NCI-H345 treated with DMSO at 0.1 percent for 48 hours (cell line): ENCODE measurements around the gene GBP6.
"Not testable (repeated sequence)": the region's sequence is repeated elsewhere in the genome, so short reads cannot be mapped to it uniquely, and the experiment has no call there.

ENCODE experiments used
- DNase-seq: peaks from one replicate; lab custom pipeline; 2025; ENCODE audit not compliant: unreplicated experiment; lab: John Stamatoyannopoulos, UW

Gene GBP6, protein sequence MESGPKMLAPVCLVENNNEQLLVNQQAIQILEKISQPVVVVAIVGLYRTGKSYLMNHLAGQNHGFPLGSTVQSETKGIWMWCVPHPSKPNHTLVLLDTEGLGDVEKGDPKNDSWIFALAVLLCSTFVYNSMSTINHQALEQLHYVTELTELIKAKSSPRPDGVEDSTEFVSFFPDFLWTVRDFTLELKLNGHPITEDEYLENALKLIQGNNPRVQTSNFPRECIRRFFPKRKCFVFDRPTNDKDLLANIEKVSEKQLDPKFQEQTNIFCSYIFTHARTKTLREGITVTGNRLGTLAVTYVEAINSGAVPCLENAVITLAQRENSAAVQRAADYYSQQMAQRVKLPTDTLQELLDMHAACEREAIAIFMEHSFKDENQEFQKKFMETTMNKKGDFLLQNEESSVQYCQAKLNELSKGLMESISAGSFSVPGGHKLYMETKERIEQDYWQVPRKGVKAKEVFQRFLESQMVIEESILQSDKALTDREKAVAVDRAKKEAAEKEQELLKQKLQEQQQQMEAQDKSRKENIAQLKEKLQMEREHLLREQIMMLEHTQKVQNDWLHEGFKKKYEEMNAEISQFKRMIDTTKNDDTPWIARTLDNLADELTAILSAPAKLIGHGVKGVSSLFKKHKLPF

DNA sequence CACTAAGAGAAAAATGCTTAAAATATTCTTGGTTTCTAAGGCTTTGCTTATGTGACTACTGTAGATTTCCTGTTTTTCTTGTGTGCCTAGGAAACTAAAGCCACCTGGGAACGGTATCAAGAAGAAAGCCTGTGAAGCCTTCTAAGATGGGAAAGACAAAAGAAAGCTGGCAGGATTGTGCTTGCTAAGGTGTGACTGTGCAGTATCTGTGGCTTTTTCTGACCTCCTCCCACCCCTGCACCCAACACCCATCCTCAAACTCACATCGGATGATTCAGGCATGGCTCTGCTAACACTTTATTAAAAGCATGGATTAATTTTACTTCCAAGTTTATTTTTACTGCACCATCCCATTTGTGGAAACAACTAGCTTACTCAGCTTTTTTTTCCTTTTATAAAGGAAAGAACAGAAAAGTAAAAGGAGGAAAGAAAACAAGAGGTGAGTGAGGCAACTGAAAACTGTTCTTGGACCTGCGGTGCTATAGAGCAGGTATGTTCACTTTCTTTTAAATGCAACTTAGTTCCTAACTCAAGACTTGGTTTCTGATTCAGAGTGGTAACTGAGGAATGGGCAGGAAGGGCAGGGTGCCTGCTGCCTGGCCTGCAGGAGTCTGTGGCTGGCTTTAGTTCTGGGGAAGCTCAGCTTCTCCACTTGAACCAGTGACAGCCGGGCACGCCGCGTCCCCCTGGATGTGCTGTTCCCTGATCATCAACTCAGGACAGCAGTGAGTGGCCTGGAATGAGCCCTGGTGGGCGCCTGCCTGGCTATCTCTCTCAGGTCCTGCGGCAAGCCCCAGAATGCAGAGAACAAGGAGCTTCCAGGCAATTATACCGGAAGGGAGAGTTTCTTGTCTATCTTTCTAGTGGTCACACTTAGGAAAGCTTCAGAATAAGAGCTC is at the start of gene GBP6:
Gene GBP6, plus strand, starts transcription at position 422 of the 899 bp plus-strand sequence. CDS start 4,493 bp downstream, outside the sequence.
- DNase-seq, result no peak

DNA sequence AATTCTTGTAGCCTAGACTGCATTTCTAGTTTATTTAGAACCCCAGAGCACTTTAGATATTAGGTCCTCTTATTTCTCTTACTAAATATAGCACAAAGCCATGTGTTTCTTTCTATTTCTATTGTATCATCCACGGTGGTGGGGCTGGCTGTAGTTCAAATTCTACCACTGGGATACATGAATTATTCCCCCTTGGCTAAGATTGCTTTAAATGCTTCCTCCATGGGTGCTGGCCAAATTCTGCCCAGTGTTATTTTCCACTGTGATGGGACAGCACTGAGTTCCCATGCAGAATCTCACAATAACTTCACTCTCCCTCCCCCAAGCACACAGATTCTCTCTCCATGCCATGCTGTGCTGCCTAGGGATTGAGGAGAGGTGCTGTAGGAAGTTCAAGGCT is 41.5 kb upstream of the GBP6 start:
- no peak for DNase-seq

DNA sequence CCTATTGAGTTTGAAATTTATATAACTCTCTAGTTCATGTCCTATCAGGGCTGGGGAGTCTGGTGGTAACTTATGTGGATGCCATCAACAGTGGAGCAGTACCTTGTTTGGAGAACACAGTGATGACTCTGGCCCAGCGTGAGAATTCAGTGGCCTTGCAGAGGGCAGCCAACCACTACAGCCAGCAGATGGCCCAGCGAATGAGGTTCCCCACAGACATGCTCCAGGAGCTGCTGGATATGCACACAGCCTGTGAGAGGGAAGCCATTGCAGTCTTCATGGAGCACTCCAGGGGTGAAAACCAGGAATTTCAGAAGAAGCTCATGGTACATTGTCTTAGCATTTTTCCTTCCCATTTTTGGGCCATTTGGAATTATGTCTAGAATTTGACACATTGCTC is 32.0 kb upstream of the GBP6 start:
- DNase-seq, result no peak

DNA sequence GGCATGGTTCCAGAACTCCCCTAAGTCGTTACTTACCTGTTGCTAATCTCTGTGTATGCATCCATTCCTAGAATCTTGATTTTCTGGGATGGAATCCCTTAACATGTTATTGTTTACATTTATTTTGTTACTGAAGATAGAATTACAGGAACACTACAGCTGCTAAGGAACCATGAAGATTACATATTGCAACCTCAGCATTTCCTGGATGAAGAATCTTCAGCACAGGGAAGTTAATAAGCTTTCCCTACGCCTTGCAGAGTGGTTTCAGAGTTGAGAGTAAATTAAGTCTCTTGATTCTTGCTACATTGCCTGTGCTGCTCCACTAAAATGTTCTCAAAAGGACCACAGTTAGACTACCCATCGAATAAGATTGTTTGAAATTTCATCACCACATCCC is 31.4 kb upstream of the GBP6 start:
- no peak for DNase-seq

DNA sequence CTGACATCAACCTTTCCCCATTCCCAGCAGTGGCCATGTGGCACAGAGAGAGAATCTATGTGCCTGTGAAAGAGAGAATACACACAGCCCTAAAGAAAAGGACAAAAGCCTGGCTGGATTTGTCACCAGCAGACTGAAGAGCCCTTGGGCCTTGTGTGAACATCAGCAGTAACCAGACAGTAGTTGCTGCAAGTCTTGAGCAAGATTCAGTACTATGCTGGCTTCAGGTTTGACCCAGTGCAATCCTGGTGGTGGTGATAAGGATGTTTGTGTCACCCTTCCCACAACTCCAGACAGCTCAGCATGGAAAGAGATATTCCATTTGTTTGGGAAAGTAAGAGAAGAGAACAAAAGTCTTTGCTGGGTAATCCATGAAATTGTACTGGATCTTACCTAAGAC is 28.4 kb upstream of the GBP6 start:
- DNase-seq, result no peak

DNA sequence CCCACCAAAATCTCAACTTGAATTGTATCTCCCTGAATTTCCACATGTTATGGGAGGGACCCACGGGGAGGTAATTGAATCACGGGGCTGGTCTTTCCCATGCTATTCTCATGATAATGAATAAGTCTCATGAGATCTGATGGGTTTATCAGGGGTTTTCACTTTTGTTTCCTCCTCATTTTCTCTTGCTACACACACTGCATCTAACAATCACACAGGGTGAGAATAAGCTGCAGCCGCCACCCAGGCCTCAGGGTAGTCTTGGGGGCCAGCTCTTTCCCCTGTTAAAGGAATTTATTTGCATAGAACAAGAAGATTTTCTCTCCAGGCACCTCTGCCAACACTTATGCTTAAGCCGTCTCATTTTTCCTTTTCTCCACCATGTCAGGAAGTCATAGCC is 26.0 kb upstream of the GBP6 start:
- no peak for DNase-seq

DNA sequence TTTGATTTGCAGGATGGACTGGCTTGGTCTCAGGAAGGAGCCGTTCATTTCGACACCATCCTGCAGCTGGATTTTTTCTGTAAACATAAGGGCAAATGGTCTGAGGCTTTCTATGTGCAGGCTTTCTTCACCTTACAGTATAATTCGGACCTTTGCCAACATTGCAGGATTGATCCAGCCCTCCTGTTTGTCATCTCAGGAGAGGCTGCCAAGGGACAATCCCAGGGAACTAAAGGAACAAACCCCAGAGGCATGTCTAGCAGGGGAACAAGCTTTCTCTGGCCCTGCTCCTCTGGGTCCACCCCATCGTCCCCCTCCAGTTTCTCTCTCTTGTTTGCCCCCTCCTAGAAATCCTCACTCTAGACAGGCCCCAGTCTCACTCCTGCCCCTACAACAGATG is 24.8 kb upstream of the GBP6 start:
- no peak for DNase-seq

DNA sequence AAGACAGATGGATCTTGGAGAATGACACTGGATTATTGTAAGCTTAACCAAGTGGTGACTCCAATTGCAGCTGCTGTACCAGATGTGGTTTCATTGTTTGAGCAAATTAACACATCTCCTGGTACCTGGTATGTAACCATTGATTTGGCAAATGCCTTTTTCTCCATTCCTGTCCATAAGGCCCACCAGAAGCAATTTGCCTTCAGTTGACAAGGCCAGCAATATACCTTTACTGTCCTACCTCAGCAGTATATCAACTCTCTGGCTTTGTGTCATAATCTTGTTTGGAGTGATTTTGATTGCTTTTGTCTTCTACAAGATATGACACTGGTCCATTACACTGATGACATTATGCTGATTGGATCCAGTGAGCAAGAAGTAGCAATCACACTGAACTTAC is 18.4 kb upstream of the GBP6 start:
- DNase-seq, result not testable (repeated sequence)

DNA sequence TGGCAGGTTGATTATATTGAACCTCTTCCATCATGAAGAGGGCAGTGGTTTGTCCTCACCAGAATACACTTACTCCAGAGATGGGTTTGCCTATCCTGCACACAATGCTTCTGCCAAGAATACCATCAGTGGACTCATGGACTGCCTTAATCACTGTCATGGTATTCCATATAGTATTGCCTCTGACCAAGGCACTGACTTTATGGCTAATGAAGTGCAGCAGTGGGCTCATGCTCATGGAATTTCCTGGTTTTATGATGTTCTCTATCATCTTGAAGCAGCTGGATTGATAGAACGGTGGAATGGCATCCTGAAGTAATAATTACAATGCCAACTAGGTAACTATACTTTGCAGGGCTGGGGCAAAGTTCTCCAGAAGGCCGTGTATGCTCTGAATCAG is 16.6 kb upstream of the GBP6 start:
- DNase-seq, result no peak

DNA sequence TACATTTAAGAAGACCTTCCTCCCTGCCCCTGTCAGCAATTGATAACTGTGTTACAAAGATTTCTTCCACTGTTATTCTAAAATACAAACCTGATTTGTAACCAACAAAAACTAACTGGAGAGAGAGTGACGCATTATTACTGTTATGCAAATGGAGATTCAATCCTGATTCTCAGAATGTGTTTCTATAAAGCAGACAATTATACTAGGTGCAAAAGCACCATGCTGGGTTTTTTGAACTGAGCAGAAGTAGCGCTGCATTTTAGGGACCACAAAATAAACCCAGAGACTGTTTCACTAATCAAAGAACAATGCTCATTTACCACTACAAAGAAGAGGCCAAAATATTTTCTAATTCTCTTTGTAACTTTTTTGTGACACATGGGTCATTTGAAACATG is 13.6 kb upstream of the GBP6 start:
- no peak for DNase-seq

DNA sequence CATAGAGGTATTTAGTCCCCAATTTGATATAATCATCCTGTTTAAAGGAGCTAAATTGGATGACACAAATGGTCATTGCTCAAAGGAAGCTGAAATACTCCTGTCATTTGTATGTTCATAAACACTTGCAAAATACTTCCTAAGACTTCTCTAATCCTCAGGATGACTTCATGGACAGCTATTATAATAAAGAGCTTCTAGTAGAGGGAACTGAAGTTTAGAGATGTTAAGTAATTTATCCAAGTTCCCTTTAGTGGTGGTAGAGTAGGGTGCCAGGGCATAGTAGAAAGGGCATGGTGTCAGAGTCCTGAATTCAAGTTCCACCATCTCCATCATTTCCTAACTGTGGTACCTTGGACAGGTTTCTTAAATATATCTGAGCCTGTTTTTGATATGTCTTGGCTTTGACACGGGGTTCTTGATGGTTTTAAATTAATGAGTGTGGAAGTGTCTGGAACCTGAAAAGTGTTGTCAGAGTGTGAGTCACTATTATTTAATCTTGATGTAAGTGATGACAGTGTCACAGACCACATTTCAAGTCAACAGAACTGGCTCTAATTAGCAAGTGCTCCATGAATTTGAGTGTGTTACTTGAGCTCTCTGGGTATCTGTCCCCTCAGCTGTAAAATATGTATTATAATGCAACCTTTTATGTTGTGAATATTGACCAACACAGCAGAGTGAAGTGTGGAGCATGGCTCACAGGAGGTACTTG is 12.1 kb upstream of the GBP6 start:
- no peak for DNase-seq

DNA sequence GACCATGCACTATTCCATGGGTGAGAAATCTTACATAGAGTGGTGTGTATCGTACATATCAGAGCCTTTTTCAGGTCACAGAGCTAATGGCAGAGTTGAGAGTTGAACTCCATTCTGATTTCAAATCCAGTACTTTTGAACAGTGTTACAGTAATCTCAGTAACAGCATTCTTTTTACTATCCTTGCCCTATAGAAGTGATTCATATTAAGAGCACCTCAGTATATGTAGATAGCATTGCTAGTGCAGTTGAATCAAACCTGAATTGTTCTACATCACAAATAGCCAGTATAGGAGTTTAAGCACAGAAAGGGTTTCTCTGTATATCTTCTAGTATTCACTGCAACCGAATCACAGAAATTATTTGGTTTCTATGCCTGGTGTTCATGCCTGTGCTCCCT is 11.4 kb upstream of the GBP6 start:
- DNase-seq, result no peak

DNA sequence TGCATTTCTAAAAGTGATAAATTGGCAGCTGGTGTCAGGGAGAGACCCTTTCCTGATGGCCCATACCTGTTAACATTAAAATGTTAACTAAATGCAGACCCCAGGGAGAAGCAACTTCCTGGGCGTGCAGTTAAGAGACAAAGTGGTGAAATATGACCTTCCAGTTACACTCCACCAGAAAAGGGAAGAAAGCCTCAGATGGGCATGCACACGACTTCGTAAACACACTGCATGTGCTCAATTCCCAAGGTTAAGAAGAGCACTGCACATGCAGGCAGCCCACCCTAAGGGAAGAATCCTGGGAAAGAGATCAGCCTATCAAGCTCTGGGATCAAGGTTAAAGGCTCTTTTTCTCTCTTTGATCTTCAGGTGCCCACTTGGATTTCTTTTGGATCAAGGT is 9.7 kb upstream of the GBP6 start:
- no peak for DNase-seq

DNA sequence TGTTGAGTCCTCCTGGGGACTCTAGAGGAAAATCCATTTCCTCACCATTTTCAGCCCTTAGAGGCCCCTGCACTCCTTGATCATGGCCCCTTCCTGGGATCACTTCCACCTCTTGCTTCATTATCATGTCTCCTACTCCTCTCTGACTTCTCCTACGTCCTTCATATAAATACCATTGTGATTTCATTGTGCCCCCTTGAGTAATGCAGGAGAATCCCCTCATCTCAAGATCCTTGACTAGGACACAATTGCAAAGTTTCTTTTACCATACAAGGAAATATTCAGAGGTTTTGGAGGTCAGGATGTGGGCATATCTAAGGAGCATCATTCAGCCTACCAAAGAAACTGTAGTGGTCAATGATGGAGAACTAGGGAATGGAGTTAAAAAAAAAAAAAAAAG is 8.8 kb upstream of the GBP6 start:
- DNase-seq, result no peak

DNA sequence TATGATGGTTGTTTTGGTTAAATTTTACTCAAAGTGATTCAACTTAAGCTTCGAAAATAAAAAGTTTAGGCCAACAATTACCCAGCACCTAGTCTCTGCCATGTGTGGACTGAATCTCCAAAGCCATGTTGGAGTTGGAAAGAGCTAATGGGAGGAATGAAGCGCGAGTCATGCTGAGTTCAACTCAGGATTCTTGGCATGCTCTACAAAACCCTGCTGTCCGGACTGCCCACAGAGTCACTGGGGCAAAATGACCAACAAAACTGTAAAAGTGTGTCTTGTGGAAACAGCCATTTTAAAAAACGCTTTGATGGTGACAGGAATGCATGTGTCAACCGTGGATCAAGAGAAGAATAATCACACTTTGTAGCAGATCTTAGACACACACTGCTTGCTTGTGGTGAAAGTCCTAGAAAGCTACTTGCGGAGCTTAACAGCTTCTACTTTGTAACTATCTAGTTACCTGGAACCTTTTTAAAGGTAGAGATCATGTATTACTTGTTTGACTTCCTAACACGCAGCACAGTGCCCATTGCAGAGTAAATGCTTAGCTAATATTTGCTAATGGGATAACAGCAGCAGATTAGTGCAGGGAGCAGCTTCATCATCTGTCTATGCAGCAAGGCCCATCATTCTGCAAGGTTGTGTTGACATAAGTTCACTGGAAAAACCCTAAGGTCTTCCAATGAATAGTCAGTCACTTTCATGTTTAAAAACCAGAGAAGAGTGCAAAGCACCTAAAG is 7.0 kb upstream of the GBP6 start:
- no peak for DNase-seq

DNA sequence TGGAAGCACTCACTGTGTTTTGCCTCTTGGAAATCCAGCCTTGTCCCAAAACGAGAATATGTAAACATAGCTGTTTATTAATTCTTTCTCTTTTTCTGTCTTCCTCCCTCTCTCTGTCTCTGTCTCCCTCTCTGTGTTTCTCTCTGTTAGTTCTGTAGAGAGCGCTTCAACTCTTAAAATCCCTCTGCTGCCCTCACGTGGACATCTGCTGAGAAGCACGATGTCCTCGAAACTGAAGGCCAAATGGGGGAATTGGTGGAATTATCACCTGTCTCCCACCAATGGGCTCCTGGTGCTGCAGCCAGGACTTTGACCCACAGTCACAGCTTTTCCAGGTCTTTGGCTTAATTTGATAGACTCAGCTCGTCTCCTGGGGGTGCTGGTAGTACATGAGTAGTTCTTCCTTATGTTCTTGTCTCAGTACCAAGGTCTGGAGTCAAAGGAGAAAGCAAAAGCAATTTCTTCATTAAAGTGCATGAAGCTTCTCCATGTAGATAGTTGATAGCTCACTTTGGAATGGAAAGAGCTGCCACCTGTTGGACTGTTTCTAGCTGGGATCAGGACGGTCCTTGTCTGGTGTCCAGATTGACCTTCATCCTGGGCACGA is 5.5 kb upstream of the GBP6 start:
- peak; percentile 50 for DNase-seq

DNA sequence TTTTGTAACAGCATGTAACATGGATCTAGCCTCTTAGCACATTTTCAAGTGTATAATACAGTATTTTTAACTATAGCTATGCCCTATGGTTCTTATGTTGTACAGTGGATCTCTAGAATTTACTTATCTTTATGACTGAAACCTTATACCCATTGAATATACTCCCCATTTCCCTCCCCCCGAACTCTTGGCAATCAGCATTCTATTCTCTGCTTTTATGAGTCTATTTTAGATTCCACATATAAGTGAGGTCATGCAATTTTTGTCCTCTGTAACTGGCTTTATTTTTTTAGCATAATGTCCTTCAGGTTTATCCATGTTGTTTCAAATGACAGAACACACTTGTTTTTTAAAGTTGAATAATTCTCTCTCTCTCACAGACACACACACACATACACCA is 3.1 kb upstream of the GBP6 start:
- DNase-seq, result no peak

DNA sequence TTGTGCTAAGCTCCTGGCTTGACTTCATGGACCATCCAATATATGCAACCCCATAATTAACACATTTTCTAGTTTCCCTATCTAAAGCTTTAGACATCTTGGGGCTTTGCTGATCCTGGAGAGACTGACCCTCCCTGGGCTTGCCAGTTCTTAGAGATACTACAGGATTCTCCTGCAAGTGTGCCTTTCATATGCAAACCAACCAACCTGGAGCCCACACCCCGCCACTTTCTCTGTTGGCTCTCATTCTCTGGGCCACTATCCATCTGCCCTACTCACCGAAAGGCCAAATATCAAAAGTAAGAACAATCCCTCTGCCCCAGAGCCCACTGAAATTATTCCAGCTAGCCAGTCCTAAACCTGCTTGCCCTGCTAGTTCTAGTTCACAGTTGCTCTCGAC is 2.2 kb upstream of the GBP6 start:
- no peak for DNase-seq

DNA sequence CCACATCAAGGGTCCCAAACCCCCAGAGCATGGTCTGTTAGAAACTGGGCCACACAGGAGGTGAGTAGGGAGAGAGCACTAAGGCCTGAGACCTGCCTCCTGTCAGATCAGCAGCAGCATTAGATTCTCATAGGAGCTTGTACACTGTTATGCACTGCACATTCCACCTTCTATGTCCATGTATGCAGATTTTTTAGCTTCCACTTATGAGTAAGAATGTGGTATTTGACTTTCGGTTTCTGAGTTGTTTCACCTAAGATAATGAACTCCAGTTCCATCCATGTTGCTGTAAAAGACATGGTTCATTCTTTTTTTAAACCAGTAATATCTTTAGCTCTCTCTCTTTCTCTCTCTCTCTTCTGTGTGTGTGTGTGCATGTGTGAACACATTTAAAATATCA is 663 bp upstream of the GBP6 start:
- no peak for DNase-seq

DNA sequence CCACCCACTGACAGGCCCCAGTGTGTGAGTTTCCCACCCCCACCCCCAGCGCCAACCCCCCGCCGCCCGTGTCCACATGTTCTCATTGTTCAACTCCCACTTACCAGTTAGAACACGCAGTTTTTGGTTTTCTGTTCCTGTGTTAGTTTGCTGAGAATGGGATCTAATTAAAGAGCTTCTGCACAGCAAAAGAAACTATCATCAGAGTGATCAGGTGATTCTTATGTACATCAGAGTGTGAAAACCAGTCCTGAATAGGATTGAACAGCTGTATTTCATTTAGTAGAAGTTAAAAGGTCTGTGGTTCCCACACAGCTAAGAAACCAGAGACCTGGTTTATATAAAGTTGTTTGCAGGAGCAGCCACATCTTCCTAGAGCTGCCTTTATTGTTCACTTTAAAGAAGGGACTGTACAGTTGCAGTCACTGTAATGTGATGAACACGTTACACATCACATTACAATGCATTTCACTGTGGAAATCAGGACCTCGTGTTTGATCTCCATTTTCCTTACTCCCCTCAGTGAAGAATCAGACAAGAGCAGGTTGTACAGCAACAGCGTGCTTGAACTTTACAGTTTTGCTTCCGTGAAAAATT is 1.2 kb downstream of the GBP6 start:
- DNase-seq, result no peak
